ENCODE measurements around the gene TEAD4. TPM values are rescaled to one million over a fixed set of nuclear protein-coding genes. Genes with fewer than 3 reads are reported as not detected.

The TEAD4 gene
- total RNA-seq, 4 donors from 2014 or later = 14.8 to 34.3 (median 23.4) TPM

- intact Hi-C loops (cut with DNase I; ENCODE audit: low total_unique reads) = no loop called here
- no peak for DNase-seq (ENCODE audit: low spot score in 2 of 2)
- WGBS, 2 donors = 94 to 97% methylated on average over 11 to 13 of the region's 15 CpGs
- no peak for TF ChIP-seq CTCF (IDR thresholded peaks at IDR 0.05)
- no peak for TF ChIP-seq POLR2A (IDR thresholded peaks at IDR 0.05)
- no peak overlapping the region for H3K4me3 ChIP-seq (ENCODE audit: low read depth, poor library complexity, severe bottlenecking)
Observed at GRCh38 chr12:3018284-3019004, 59.2 kb downstream of the TEAD4 start.

- no peak for TF ChIP-seq CTCF (IDR thresholded peaks at IDR 0.05)
- no peak for TF ChIP-seq POLR2A (IDR thresholded peaks at IDR 0.05)
- no peak overlapping the region for H3K4me3 ChIP-seq (ENCODE audit: low read depth, poor library complexity, severe bottlenecking)
- no peak for DNase-seq (ENCODE audit: low spot score in 2 of 2)
- intact Hi-C loops (cut with DNase I; ENCODE audit: low total_unique reads) = no loop called here
- WGBS, 2 donors = 91% methylated on average over 18 to 24 of the region's 25 CpGs
Observed at GRCh38 chr12:3019005-3019680, 59.9 kb downstream of the TEAD4 start.

- no peak overlapping the region for H3K4me3 ChIP-seq (ENCODE audit: low read depth, poor library complexity, severe bottlenecking)
- no peak for DNase-seq (ENCODE audit: low spot score in 2 of 2)
- intact Hi-C loops (cut with DNase I; ENCODE audit: low total_unique reads) = no loop called here
- TF ChIP-seq POLR2A (IDR thresholded peaks at IDR 0.05) (no peak), CTCF (IDR thresholded peaks at IDR 0.05) (no peak)
- 91 to 99% methylated on average over 12 to 16 of the region's 16 CpGs for WGBS, 2 donors
Observed at GRCh38 chr12:3020399-3020798, 61.2 kb downstream of the TEAD4 start.

- TF ChIP-seq POLR2A (IDR thresholded peaks at IDR 0.05) = no peak
- no peak for TF ChIP-seq CTCF (IDR thresholded peaks at IDR 0.05)
- WGBS, 2 donors = 87% methylated on average over 13 of the region's 13 CpGs
- intact Hi-C loops (cut with DNase I; ENCODE audit: low total_unique reads) = no loop called here
- H3K4me3 ChIP-seq (ENCODE audit: low read depth, poor library complexity, severe bottlenecking) = no peak overlapping the region
- DNase-seq (ENCODE audit: low spot score in 2 of 2) = no peak
Observed at GRCh38 chr12:3020850-3021435, 61.7 kb downstream of the TEAD4 start.

GRCh38 chr12:3022411-3022810 lies 63.2 kb downstream of the TEAD4 start:
- H3K4me3 ChIP-seq (ENCODE audit: low read depth, poor library complexity, severe bottlenecking) = no peak overlapping the region
- 85 to 86% methylated on average over 9 of the region's 9 CpGs for WGBS, 2 donors
- intact Hi-C loops (cut with DNase I; ENCODE audit: low total_unique reads) = no loop called here
- TF ChIP-seq POLR2A (IDR thresholded peaks at IDR 0.05) (no peak), CTCF (IDR thresholded peaks at IDR 0.05) (no peak)
- DNase-seq (ENCODE audit: low spot score in 2 of 2) = no peak
